Stimulated activated CD4-positive, alpha-beta T cell treated with anti-CD3 and anti-CD28 coated beads, Interleukin-1b, Interleukin-23, amount 100 ng/mL, for 4 hours (primary cell): ENCODE measurements around the gene ATG10.
"Not testable (repeated sequence)": the region's sequence is repeated elsewhere in the genome, so short reads cannot be mapped to it uniquely, and the experiment has no call there.

ENCODE experiments used
- DNase-seq, 2 donors: peaks; one replicate each; pipeline ENCODE4 v3.0.0-alpha.2; 2020; ENCODE audit warnings: low read depth in 2 of 2

The ATG10 gene

DNA sequence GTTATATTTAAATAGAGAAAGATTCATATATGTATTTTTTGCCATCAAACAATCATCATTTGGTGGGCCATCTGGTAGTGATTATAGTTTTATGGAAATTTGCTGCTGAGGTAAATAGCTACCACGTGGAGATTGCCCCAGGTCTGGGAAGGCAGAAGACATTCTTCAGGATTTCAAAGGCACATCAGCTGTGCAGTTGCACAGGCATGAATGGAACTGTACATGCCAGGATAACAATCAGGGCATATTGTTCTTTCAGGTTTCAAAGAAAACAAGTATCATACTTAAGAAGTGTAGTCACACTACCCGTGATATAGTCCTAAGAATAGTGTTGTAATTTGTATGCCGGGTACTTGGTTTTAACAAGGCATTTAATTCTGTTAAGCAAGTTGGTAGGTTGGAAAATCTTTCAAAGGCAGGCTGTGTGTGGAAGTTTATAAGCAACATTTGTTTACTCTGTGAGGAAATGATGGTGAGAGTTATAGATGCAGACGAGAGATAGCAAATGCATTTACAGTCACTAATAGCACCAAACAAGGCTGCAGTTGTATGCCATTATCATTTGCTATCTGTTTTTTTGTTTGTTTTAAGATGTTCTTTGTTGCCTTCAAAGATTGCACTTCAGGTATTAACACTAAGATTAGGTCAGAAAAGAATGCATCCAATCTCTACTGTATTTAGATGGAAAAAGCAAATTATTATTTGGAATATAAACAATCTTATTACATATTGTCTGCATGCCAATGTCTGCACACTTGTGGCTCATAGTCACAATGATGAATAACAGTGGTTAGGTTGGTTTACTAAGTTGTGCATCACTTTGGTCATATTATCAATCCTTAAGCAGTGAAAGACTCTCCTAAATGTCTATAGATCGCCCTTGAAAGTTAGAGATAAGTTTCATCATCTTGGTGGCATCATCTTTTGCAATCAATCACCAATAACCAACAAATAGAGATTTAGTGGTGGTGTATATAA lies 251.1 kb downstream of the ATG10 start:
- DNase-seq = no peak

DNA sequence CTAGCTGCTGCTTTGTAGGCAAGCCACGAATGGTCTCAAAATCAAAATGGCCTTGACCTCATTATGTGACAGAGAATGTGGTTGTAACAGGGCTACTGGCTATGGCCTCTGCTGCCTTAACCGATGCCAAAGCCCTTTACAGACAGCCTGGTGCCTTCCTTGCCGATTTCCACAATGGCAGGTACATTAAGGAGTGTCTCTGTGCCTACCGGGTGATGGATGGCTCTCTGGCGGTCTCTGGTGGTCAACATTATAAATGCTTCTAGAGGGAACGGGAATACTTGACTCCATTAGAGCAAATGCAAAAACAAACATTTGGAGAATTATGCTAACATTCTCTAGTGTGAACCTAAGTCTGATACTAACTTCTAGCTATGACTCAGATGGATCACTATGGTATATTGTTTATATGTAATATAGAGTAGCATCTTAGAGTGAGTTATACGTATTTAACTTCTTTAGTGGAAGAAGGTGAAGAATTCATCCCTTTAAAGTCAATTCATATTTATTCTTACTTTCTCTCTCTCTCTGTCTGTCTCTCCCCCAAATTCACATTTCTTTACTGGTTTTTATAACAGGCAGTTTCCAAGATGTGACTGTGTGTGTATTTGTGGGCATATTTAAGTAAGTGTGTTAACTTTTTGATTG lies 253.8 kb downstream of the ATG10 start:
- peak; percentile 32 to 48 for DNase-seq

DNA sequence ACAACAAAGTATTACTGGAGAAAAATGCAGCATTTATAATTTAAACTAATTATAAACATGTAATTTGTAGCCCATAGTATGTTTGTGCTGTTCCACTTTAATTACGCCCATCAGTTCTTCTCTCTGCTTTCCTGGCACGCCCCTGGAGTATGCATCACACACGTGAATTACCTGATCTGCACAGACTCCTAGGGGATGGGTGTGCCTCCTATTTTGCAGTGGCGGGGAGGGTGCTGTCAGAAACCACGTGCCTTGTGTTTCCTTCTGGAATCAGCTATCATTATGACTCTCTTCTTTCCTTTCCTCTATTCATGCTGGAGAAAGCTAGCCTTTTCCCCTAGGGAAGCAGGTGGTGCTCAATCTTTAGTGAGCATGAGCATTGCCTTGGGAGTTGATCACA lies 263.1 kb downstream of the ATG10 start:
- DNase-seq = no peak

DNA sequence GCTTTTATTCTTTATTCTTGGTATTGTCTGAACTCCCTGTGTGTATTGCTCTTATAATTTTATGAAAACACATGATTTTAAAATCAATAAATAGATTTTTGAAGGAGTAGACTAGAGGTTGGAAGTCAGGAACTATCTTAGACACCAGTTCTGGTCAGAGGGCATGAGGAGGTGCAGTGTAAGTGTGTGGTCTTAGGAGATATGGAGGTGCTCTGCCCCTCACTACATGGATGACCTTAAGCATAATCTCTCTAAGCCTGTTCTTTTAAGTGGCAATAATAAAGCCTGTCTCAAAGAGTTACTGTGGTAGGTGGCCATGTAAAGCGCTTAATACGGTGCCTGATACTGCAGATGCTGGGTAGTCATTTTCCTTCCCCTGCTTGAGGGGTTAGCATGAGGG lies 272.3 kb downstream of the ATG10 start:
- DNase-seq = no peak

DNA sequence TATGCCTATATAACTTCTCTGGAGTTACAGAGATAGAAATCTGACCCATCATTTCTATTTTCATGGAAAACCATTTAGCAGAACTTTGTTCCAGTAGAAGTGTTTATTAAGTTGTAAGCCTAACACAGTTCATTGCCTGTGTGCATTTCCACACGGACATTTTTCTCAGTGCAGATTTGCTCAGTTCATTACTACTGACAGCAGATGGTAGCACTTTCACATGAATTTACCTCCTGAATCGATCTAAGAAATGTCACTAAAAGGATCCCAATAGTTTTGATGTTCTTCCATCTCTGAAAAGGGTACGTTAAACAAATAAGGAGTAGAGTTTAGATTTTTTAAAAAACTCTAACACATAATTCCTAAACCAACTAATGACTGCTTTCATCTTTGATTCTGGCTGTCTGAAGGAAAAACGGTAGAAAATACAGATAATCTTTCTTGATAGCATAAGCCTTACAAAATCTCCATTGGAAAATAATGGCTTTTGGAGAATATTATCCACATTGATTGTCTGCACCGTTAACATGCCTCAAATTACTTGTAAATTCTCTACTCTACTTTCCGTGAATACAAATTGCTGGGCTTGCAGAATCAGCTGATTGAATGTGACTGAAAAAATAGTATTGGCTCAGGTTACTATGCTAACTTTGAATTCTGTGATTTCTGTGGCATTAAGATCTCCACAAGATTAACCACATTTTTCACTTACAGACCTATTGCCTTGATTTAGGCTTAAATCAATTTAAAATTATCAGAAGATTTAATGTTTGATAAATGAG lies 273.2 kb downstream of the ATG10 start:
- DNase-seq = no peak

DNA sequence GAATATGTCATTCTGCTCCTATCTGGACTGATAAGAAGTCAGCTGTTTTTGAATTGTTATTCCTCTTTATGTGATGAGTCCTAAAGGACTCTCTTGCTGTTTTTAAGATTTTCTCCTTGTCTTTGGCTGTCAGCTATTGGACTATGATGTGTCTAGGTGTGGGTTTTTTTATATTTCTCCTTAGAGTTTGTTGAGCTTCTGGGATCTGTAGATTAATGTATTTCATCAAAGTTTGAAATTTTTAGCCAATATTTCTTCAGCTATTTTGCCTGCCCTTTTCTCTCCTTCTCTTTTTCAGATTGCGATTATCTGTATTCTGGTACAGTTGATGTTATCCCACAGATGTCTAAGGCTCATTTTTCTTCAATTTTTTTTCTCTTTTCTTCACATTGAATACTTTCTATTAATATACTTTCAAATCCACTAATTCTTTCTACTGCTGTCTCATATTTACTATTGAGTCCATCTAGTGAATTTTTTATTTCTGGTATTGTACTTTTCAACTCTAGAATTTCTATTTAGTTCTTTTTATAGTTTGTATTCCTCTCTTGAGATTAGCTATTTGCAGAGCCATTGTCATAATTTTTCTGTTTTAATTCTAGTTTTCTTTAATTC lies 275.2 kb downstream of the ATG10 start:
- DNase-seq = no peak

DNA sequence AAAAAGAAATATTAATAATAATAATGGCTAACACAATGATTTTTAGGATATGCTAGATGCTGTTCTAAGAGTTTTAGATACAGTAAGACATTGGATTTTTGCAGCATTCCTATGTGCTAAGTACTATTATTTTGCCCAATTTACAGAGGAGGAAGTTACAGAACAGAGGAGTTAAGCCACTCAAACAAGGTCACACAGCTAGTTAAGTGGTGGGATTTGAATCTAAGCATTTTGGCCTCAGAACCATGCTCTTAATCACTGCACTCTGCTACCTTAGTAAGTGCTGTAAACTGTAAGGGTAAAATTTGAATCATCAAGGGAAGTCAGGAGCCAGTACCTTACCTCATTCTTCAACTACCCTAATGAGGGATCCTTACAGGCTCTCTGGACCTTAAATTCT lies 280.9 kb downstream of the ATG10 start:
- no peak for DNase-seq

DNA sequence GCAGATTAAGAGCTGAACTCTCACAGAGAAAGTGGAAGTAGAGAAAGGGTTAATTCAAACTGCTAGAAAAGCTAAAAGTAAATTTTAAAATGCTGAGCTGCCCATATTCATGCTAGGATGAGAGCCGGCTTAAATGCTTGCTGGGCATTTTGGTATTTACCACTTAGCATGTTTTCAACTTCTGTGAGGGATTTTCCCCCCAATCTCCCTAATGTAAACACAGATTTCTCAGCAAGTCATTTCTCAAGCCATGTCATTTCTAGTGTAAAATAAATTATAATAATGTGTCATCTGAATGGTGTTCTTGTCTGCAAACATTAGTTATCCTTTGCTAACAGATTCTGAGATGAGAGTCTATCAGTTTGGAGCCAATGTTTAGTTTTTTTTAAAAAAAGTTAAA lies 284.0 kb downstream of the ATG10 start:
- DNase-seq = no peak

DNA sequence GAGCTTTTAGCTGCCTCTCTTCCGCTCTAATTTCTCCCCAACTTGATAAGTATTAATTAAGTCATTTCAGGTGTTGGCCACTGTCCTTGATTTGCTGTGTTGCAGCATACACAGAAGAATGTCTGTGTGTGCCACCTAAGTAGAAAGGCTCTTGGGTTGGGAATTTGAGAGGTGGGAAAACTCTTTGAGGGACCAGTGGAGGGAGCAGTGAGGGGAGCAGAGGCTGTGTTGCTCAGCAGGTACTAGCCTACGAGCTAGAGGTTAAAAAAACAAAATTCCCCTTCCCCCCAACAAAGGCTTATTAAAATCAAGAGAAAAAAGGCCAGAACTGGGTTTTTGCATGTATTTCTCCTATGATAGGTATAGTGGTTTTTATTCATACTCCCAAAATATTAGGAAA lies 285.4 kb downstream of the ATG10 start:
- no peak for DNase-seq

DNA sequence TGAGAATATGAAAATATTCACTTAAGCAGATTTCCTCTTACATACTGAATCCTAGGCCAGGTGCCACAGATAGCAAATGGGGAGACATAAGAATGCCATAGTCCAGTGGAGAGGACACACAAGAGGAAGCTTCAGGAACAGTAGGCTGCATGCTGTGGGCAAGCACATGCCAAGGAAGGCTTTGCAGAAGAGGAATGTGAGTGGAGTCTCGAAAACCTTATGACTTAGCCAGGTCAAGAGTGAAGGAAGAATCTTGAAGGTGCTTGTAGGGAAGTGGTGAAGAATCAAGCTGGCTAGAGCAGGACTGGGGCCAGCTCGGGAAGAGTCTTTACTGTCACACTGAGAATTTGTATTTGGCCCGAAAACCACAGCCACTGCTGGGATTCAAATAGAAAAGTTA lies 285.9 kb downstream of the ATG10 start:
- DNase-seq = no peak

DNA sequence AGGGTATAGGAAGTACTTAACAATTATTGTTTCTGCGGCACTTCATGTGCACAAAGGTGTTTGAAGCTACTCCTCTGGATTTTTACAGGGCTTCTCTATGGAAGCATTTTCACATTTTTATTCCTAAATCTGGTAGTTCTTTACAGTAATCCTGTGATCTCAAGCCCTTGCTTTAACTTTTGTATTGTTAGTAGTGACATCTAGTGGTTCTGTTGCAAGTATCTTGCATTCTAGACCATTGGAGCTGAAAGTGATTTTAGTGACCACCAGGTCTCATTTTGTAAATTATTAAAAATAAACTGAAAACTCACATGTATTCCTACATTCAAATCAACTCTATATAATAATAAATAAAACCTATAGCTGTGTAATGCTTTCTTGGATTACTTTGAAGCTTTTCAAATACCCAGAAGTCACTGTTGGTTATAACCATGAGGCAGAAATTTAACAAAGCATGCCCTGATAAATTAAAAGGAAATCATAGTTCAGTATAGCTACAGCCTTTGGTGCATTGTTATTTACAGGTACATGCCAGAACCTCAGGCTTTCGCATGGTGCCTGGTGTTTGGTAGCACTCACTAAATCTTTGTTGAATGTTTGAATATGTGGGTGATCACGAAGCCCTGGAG lies 287.5 kb downstream of the ATG10 start:
- no peak for DNase-seq

DNA sequence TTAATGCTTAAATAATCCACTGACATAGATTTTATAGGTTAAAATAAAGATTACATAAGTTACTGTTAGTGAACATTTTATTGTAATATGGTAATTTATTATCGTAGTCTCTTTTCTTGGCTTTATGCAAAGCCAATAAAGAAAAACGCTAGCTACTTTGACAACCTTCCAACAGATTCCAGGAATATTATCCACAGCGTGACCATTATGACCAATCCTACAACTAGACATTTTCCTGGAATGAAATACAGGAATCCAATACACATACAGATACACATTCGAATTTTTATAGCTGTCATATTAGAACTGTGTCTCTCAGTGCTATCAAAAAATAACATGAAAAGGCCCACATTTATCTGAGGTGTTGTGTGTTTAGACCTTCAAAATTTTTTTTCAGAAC lies 293.2 kb downstream of the ATG10 start:
- no peak for DNase-seq

DNA sequence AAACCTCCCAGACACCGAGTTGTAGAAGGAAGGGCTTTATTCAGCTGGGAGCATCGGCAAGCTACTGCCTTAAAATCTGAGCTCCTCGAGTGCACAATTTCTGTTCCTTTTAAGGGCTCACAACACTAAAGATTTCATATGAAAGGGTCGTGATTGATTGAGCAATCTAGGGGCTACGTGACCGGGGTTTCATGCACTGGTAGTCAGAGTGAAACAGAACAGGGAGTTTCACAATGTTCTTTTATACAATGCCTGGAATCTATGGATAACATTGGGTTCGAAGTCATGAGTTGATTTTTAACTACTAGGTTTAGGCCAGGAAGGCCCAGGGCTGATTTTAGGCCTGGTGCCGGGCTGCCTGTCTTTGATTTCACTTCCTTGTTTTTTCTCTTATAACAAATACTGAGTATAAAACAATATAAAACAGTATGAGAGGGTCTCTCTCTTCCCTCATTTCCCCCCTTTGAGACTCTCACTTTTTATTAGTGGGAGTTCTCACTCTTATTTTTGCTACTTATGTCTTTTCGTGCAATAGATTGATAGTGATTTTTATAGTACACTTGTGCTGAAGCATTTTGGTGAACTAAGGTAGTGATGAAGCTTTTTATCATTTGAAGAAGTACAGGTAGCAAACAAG lies 295.6 kb downstream of the ATG10 start:
- not testable (repeated sequence) for DNase-seq

DNA sequence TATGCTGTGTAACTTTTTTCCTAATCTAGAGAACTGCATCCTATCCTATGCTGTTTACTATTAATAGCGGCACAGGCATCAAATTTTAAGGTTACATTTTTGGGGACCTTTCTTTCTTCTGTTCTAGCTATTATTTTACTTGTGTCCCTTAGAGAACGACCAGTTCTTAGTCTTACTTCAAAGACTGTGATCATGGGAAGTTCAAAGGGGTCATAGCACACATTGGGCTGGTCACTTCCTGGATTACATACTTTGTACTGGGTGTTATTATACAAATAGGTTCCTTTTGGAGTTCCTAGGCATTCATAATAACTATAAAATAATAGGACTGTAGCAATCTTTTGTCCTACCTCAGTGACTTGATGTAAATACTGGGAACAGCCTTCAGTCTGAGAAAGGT lies 297.5 kb downstream of the ATG10 start:
- not testable (repeated sequence) for DNase-seq

DNA sequence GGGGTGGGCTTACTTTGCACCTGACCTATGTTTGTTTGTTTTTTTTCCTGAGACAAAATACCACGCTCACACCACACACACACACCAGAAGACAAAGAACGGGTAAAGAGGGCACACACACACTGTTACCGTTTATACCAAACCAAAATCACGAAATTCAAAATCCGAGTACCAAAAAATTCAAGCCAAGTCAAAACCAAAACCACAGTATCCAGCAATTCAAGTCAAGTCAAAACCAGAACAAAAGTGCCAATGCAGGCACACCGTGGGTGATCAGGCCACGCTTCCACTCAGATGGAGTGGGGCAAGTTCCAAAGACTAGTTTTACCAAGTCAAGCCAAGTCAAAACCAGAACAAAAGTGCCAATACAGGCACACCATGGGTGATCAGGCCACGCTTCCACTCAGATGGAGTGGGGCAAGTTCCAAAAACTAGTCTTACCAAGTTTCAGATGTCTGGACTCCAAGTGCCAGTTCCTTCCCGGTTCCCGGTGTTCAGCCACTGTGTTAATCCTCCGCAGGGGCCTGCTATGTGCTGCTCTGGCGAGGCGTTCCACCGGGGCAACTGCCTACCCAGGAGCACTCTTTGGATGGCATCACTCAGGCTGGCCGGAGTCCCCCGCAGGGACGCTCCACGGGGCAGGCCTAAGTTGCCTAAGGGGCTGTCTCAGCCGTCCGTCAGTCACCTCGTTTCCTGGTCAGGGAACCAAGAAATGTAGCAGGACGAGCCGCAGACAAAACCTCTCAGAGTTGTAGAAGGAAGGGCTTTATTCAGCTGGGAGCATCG lies 300.9 kb downstream of the ATG10 start:
- not testable (repeated sequence) for DNase-seq

DNA sequence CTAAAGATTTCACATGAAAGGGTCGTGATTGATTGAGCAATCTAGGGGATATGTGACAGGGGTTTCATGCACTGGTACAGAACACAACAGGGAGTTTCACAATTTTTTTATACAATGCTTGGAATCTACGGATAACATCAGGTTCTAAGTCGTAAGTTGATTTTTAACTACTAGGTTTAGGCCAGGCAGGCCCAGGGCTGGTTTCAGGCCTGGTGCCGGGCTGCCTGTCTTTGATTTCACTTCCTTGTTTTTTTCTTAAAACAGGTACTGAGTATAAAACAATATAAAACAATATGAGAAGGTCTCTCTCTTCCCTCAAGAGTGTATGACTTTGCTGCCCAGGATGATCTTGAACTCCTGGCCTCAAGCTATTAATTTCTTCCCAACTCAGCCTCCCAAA lies 301.6 kb downstream of the ATG10 start:
- not testable (repeated sequence) for DNase-seq

DNA sequence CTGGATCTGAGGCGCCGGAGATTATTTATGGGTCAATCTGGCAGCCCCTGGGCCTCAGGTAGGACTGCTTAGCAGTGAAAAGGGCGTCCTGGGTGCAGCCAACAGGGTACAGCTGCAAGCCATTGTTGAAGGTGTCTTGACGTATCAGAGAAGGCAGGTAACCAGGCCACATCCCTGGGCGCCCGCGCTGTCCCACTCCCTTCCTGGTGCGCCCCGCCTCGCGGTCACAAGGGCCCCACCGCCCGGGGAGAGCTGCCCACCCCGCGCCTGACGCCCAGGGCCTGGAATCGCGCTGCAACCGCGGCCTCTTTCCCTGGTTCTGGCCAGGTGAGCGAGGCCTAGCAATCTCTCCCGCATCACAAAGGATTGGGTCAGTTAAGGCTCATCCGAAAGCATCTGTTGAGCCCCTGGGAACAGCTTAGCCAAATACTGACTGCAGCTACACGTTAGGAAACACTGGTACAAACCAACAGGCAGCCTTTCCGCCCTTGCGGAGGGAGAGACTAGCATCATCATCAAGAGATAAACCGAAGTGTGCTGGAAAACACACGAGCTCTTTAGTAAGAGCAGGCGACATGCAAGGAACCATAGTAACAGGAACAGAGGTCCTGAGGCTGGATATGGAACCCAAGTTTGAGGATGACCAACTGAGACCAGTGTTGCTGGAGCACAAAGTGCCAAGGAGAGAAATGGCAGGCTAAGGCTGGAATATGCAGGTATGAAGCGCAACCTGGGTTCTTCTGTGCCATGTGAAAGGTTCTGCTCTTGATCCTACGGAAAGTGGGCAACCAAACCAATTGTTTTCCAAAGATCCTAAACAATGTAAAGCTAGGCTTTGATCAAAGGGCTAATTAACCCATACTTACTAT lies 302.8 kb downstream of the ATG10 start:
- no peak for DNase-seq

DNA sequence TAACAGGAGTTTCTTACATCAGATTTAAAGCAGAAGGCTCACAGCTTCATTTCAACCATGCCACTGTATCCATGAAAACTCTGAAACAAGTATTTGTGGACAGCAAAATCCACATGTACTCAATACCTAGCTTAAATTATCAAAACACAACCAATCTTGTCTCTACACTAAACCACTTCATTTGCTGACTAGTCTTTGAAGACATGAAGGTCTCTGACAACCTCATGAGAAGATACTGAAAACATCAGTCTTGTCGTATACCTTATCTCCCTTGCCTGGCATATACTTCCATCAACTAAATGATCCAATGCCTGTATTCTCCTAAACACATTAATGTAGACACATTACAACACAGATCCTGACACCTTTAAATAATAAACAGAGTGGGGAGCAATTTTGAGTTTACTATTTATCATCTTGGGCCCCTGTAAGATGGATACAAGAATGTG lies 303.4 kb downstream of the ATG10 start:
- no peak for DNase-seq
